ENCODE measurements around the gene PTPRE. TPM values are rescaled to one million over a fixed set of nuclear protein-coding genes. Genes with fewer than 3 reads are reported as not detected.
A peak's percentile ranks its signal among the peaks of the same experiment; 100 is the strongest.

The PTPRE gene
- total and polyA plus RNA-seq, 2 donors from 2014 or later = 1.1 to 25.7 TPM

- Histone ChIP-seq H3K27me3 (ENCODE audit: control insufficient read depth, insufficient read depth, low read length) (no peaks in the 10 kb centered on the region), H3K9ac (ENCODE audit: low read length in 3 of 3) (no peak overlapping the region), H3K27ac (ENCODE audit: low read depth in 2 of 2, low read length in 2 of 2) (peak overlapping the region in 1 of 2 donors; percentile 44), H3K4me1 (ENCODE audit: control insufficient read depth in 2 of 3, insufficient read depth in 2 of 3, low read depth in 1 of 3, low read length in 3 of 3) (peaks cover 0 to 2% (median 0%) of the 10 kb centered on the region in 3 donors), H3K36me3 (ENCODE audit: control insufficient read depth in 2 of 3, insufficient read depth in 3 of 3, low read length in 3 of 3) (peaks cover 6 to 14% (median 7%) of the 10 kb centered on the region in 3 donors), H3K4me3 (ENCODE audit: low read length in 3 of 3) (no peak overlapping the region), H3K9me3 (ENCODE audit: control insufficient read depth in 2 of 3, insufficient read depth in 1 of 3, low read length in 3 of 3) (no peaks in the 10 kb centered on the region)
- DNase-seq (peak in 1 of 5 donors; percentile 60), FAIRE-seq (no peak)
- intact Hi-C loops (cut with DNase I) = no loop called here
- TF ChIP-seq CTCF (IDR thresholded peaks at IDR 0.05; ENCODE audit: borderline replicate concordance, extremely low read depth, insufficient read depth) = no peak
Measured at GRCh38 chr10:128064108-128064969, 157.4 kb downstream of the PTPRE start.

- Histone ChIP-seq H3K9me3 (ENCODE audit: control insufficient read depth in 2 of 3, insufficient read depth in 1 of 3, low read length in 3 of 3) (no peaks in the 10 kb centered on the region), H3K27ac (ENCODE audit: low read depth in 2 of 2, low read length in 2 of 2) (no peak overlapping the region), H3K4me1 (ENCODE audit: control insufficient read depth in 2 of 3, insufficient read depth in 2 of 3, low read depth in 1 of 3, low read length in 3 of 3) (peaks cover 0 to 3% (median 0%) of the 10 kb centered on the region in 3 donors), H3K9ac (ENCODE audit: low read length in 3 of 3) (no peak overlapping the region), H3K36me3 (ENCODE audit: control insufficient read depth in 2 of 3, insufficient read depth in 3 of 3, low read length in 3 of 3) (peaks cover 4 to 14% (median 6%) of the 10 kb centered on the region in 3 donors), H3K4me3 (ENCODE audit: low read length in 3 of 3) (no peak overlapping the region), H3K27me3 (ENCODE audit: control insufficient read depth, insufficient read depth, low read length) (no peaks in the 10 kb centered on the region)
- intact Hi-C loops (cut with DNase I) = no loop called here
- TF ChIP-seq CTCF (IDR thresholded peaks at IDR 0.05; ENCODE audit: borderline replicate concordance, extremely low read depth, insufficient read depth) = no peak
- DNase-seq = peak in 1 of 5 donors; percentile 76
- FAIRE-seq = no peak
Measured at GRCh38 chr10:128064970-128065580, 158.2 kb downstream of the PTPRE start.

- intact Hi-C loops (cut with DNase I) = no loop called here
Measured at GRCh38 chr10:128065881-128066534, 159.1 kb downstream of the PTPRE start.

More at GRCh38 chr10:128065881-128066534, 159.1 kb downstream of the PTPRE start:
- peaks cover 4 to 18% (median 6%) of the 10 kb centered on the region in 3 donors for H3K36me3 ChIP-seq (ENCODE audit: control insufficient read depth in 2 of 3, insufficient read depth in 3 of 3, low read length in 3 of 3)
- TF ChIP-seq CTCF (IDR thresholded peaks at IDR 0.05; ENCODE audit: borderline replicate concordance, extremely low read depth, insufficient read depth) = no peak
- no peaks in the 10 kb centered on the region for H3K27me3 ChIP-seq (ENCODE audit: control insufficient read depth, insufficient read depth, low read length)
- DNase-seq (peak in 1 of 5 donors; percentile 35), FAIRE-seq (no peak)
- no peak overlapping the region for H3K9ac ChIP-seq (ENCODE audit: low read length in 3 of 3)
- H3K4me3 ChIP-seq (ENCODE audit: low read length in 3 of 3) = no peak overlapping the region
- no peak overlapping the region for H3K27ac ChIP-seq (ENCODE audit: low read depth in 2 of 2, low read length in 2 of 2)
- peaks cover 0 to 3% (median 0%) of the 10 kb centered on the region in 3 donors for H3K4me1 ChIP-seq (ENCODE audit: control insufficient read depth in 2 of 3, insufficient read depth in 2 of 3, low read depth in 1 of 3, low read length in 3 of 3)
- H3K9me3 ChIP-seq (ENCODE audit: control insufficient read depth in 2 of 3, insufficient read depth in 1 of 3, low read length in 3 of 3) = no peaks in the 10 kb centered on the region
